H1 (cell line): Measurements from ENCODE around the gene PGBD5. TPM values are rescaled to one million over a fixed set of nuclear protein-coding genes. Genes with fewer than 3 reads are reported as not detected.

ENCODE experiments used
- CTCF ChIA-PET: fragments of 300-600 bp; sonication (Branson Sonifier 250); formaldehyde crosslinking; loops from one replicate; lab custom pipeline; 2021; ENCODE audit not compliant: partially characterized antibody; lab: Charles Lee
- POLR2A ChIA-PET: fragments of 300-600 bp; sonication (Branson Sonifier 250); formaldehyde crosslinking; loops from one replicate; lab custom pipeline; 2021; ENCODE audit warnings: inconsistent platforms; ENCODE audit not compliant: partially characterized antibody; lab: Charles Lee
- DNase-seq, 2 experiments: peaks; one replicate each; pipeline versions ENCODE4 v3.0.0 to v3.0.0-alpha.2; 2010 to 2022; ENCODE audit warnings: low spot score in 2 of 2, low read depth in 1 of 2, mixed read lengths in 1 of 2
- FAIRE-seq: peaks from 2 replicates; lab custom pipeline; 2011; peaks lifted over from hg19 to GRCh38; lab: Jason Lieb, UNC
- H2AFZ ChIP-seq: 2 replicates; pipeline ENCODE4 v1.8.1; 2012; ENCODE audit warnings: low read length, inconsistent platforms
- H2AK5ac ChIP-seq: 2 replicates; pipeline ENCODE4 v1.6.1; 2013; ENCODE audit warnings: low read depth, low read length
- H2BK120ac ChIP-seq: replicated peaks from 2 replicates; pipeline ENCODE3; 2013; ENCODE audit warnings: low read depth, low read length, inconsistent platforms
- H2BK12ac ChIP-seq: 2 replicates; pipeline ENCODE4 v1.6.1; 2013; ENCODE audit warnings: low read depth, low read length
- H2BK15ac ChIP-seq: 2 replicates; pipeline ENCODE4 v1.6.1; 2013; ENCODE audit warnings: low read length
- H2BK20ac ChIP-seq: 2 replicates; pipeline ENCODE4 v1.6.1; 2013; ENCODE audit warnings: low read length
- H2BK5ac ChIP-seq: 2 replicates; pipeline ENCODE4 v1.6.1; 2013; ENCODE audit warnings: low read depth, low read length
- H3K14ac ChIP-seq: 2 replicates; pipeline ENCODE4 v1.6.1; 2013; ENCODE audit warnings: inconsistent platforms; ENCODE audit not compliant: insufficient read length
- H3K18ac ChIP-seq: 2 replicates; pipeline ENCODE4 v1.6.1; 2013; ENCODE audit warnings: low read length; ENCODE audit errors: extremely low read depth
- H3K23ac ChIP-seq: 2 replicates; pipeline ENCODE4 v1.6.1; 2013; ENCODE audit warnings: inconsistent platforms; ENCODE audit not compliant: insufficient read length
- H3K23me2 ChIP-seq: 2 replicates; pipeline ENCODE4 v1.6.1; 2013; ENCODE audit warnings: low read depth, low read length
- H3K27ac ChIP-seq: 2 replicates; pipeline ENCODE4 v1.6.1; 2011; ENCODE audit warnings: low read depth, low read length, inconsistent platforms
- H3K27me3 ChIP-seq, 4 experiments: replicated peaks in 1 of 4; 1 replicate in 1 of 4; 2 replicates in 3 of 4; pipeline versions ENCODE4 v1.6.1 to v1.8.1; 2011 to 2013; ENCODE audit warnings: low read length in 3 of 4, mild to moderate bottlenecking in 3 of 4, inconsistent platforms in 2 of 4, mixed read lengths in 2 of 4, moderate library complexity in 1 of 4; ENCODE audit not compliant: control insufficient read depth in 3 of 4, insufficient read depth in 3 of 4; ENCODE audit errors: extremely low read depth in 1 of 4
- H3K36me3 ChIP-seq, 4 experiments: 2 replicates each; pipeline versions ENCODE4 v1.6.1 to v1.8.1; 2011 to 2013; ENCODE audit warnings: mild to moderate bottlenecking in 4 of 4, low read length in 3 of 4, moderate library complexity in 2 of 4, control low read depth in 1 of 4, inconsistent platforms in 1 of 4; ENCODE audit not compliant: insufficient read depth in 4 of 4, control insufficient read depth in 2 of 4
- H3K4ac ChIP-seq: replicated peaks from 2 replicates; pipeline ENCODE3; 2013; ENCODE audit warnings: low read length, low read depth, mixed read lengths, inconsistent platforms; ENCODE audit not compliant: insufficient read length
- H3K4me1 ChIP-seq, 4 experiments: replicated peaks in 1 of 4; 1 replicate in 1 of 4; 2 replicates in 3 of 4; pipeline versions ENCODE4 v1.6.1 to v1.8.1; 2011 to 2013; ENCODE audit warnings: low read length in 3 of 4, inconsistent platforms in 2 of 4, mixed read lengths in 1 of 4; ENCODE audit not compliant: insufficient read depth in 4 of 4, control insufficient read depth in 3 of 4
- H3K4me2 ChIP-seq, 2 experiments: 2 replicates each; pipeline versions ENCODE4 v1.6.1 to v1.8.1; 2011 to 2013; ENCODE audit warnings: low read depth in 2 of 2, low read length in 2 of 2, control low read depth in 1 of 2, inconsistent platforms in 1 of 2, mild to moderate bottlenecking in 1 of 2; ENCODE audit not compliant: insufficient read depth in 1 of 2
- H3K4me3 ChIP-seq, 4 experiments: fragments of 200-600, 300-600 bp in 1 of 4; sonication (generic), shearing (Covaris generic), sonication (Bioruptor Twin) in 1 of 4; 2 replicates each; pipeline versions ENCODE4 v1.5.1 to v1.8.1; 2011 to 2016; ENCODE audit warnings: low read length in 4 of 4, low read depth in 3 of 4, control low read depth in 2 of 4, inconsistent platforms in 2 of 4, mild to moderate bottlenecking in 2 of 4, mixed read lengths in 1 of 4, moderate library complexity in 1 of 4; ENCODE audit not compliant: insufficient read depth in 2 of 4; ENCODE audit errors: extremely low read depth in 1 of 4
- H3K56ac ChIP-seq: replicated peaks from 2 replicates; pipeline ENCODE3; 2013; ENCODE audit warnings: low read depth, mild to moderate bottlenecking, mixed read lengths, low read length, inconsistent platforms; ENCODE audit not compliant: insufficient read length
- H3K79me1 ChIP-seq: 2 replicates; pipeline ENCODE4 v1.6.1; 2013; ENCODE audit warnings: low read depth, low read length, control low read depth
- H3K79me2 ChIP-seq, 2 experiments: 2 replicates each; pipeline versions ENCODE4 v1.6.1 to v1.8.1; 2012 to 2013; ENCODE audit warnings: low read length in 2 of 2, mild to moderate bottlenecking in 2 of 2, inconsistent platforms in 1 of 2; ENCODE audit not compliant: insufficient read depth in 2 of 2, control insufficient read depth in 1 of 2
- H3K9ac ChIP-seq, 4 experiments: replicated peaks in 1 of 4; 1 replicate in 1 of 4; 2 replicates in 3 of 4; pipeline versions ENCODE4 v1.6.1 to v1.8.1; 2011 to 2013; ENCODE audit warnings: low read depth in 3 of 4, low read length in 3 of 4, control low read depth in 2 of 4, mild to moderate bottlenecking in 2 of 4, moderate library complexity in 2 of 4, inconsistent platforms in 1 of 4; ENCODE audit errors: extremely low read depth in 1 of 4
- H3K9me3 ChIP-seq, 2 experiments: 2 replicates each; pipeline versions ENCODE4 v1.6.1 to v1.8.1; 2012 to 2013; ENCODE audit warnings: mild to moderate bottlenecking in 2 of 2, moderate library complexity in 2 of 2, control low read depth in 1 of 2, inconsistent platforms in 1 of 2, low read depth in 1 of 2, low read length in 1 of 2, mixed read lengths in 1 of 2; ENCODE audit not compliant: insufficient read depth in 2 of 2
- H4K20me1 ChIP-seq, 2 experiments: replicated peaks in 1 of 2; 2 replicates each; pipeline versions ENCODE3 to v1.8.1; 2011 to 2013; ENCODE audit warnings: inconsistent platforms in 2 of 2, low read length in 2 of 2, mild to moderate bottlenecking in 1 of 2; ENCODE audit not compliant: insufficient read depth in 2 of 2, control insufficient read depth in 1 of 2
- H4K5ac ChIP-seq: 2 replicates; pipeline ENCODE4 v1.6.1; 2013; ENCODE audit warnings: low read length, low read depth, mixed read lengths, inconsistent platforms; ENCODE audit not compliant: insufficient read length
- H4K8ac ChIP-seq: 2 replicates; pipeline ENCODE4 v1.8.0; 2013; ENCODE audit warnings: mild to moderate bottlenecking, moderate library complexity, low read length, inconsistent platforms; ENCODE audit not compliant: insufficient read depth; ENCODE audit errors: extremely low read depth
- H4K91ac ChIP-seq: replicated peaks from 2 replicates; pipeline ENCODE3; 2013; ENCODE audit warnings: low read length, mixed read lengths, inconsistent platforms; ENCODE audit not compliant: insufficient read length
- WGBS, 2 experiments: shearing (Covaris generic) in 1 of 2; methylation state at CpG; one replicate each; pipeline versions ENCODE4 v1.1.6 to v1.1.7; 2013 to 2015; ENCODE audit warnings: low lambda C conversion rate in 2 of 2, mixed read lengths in 2 of 2, inconsistent platforms in 1 of 2, low coverage in 1 of 2, missing lambda C conversion rate in 1 of 2; ENCODE audit not compliant: insufficient replicate concordance in 2 of 2, insufficient coverage in 1 of 2, insufficient read length in 1 of 2; ENCODE audit errors: extremely low coverage in 1 of 2, missing lambda C conversion rate in 1 of 2; 5-methylcytosine and 5-hydroxymethylcytosine counted together
- polyA plus RNA-seq, 7 experiments: library from polyadenylated mRNA; depleted of rRNA in 3 of 7; stranded (reverse) in 5 of 7; unstranded in 2 of 7; fragments of >200 nt in 5 of 7; fragments of 200-250 nt in 2 of 7; gene quantifications; 1 replicate in 5 of 7; 2 replicates in 1 of 7; 4 replicates in 1 of 7; pipeline versions ENCODE4 v1.2.1 to v1.2.3, GENCODE V29; 2011 to 2013; ENCODE audit warnings: missing spikeins in 2 of 7, mixed read lengths in 2 of 7
- total RNA-seq: library from RNA; stranded (reverse); fragmentation: NEBNext Ultra II Directional; extraction: Animal tissue kit (Norgen Biotek cat#: 25700); gene quantifications from 2 replicates; pipeline ENCODE4 v1.2.1, GENCODE V29; 2021

The PGBD5 gene
- total and polyA plus RNA-seq, 2 of the 8 experiments (the other 6 are each of a cell fraction or from before 2014, with no cell fraction given): 16.3 to 18.4 TPM

- H2AK5ac ChIP-seq: no peak overlapping the region
- no peak overlapping the region for H3K4ac ChIP-seq
- no peaks in the 10 kb centered on the region for H3K23me2 ChIP-seq
- H3K27me3 ChIP-seq: no peaks in the 10 kb centered on the region
- H3K23ac ChIP-seq: no peak overlapping the region
- H4K91ac ChIP-seq: no peak overlapping the region
- WGBS, 2 experiments: 88% methylated on average over 1 of the region's 1 CpG; no CpG with 5 or more reads in 1 of the 2 experiments
- FAIRE-seq (no peak), DNase-seq (no peak)
- H2AFZ ChIP-seq: no peak overlapping the region
- no peaks in the 10 kb centered on the region; the same call in 1 of the 2 replicates for H3K79me1 ChIP-seq
- H4K8ac ChIP-seq: no peak overlapping the region
- H2BK5ac ChIP-seq: no peak overlapping the region
- H3K4me3 ChIP-seq: no peak overlapping the region
- H3K9ac ChIP-seq: no peak overlapping the region
- H3K4me1 ChIP-seq: no peaks in the 10 kb centered on the region
- no peaks in the 10 kb centered on the region for H4K20me1 ChIP-seq
- no peak overlapping the region for H3K27ac ChIP-seq
- no peak overlapping the region for H2BK120ac ChIP-seq
- H3K79me2 ChIP-seq: no peaks in the 10 kb centered on the region
- no peak overlapping the region for H2BK15ac ChIP-seq
- peaks cover 0 to 7% of the 10 kb centered on the region in 2 experiments; a peak in 1 of 4 replicates for H3K9me3 ChIP-seq
- H3K4me2 ChIP-seq: no peak overlapping the region
- ChIA-PET POLR2A (interaction anchor here (1.0 kb wide), 1 partner anchor 71 kb away, joined by 4 read pairs; no protein-coding TSS in a partner anchor), CTCF (interaction anchor here (1.0 to 1.6 kb wide), 2 partner anchors 9 to 40 kb away, joined by 3 to 8 read pairs; no protein-coding TSS in a partner anchor)
- H2BK12ac ChIP-seq: no peak overlapping the region
- no peak overlapping the region for H3K18ac ChIP-seq
- H3K36me3 ChIP-seq: no peaks in the 10 kb centered on the region
- H3K56ac ChIP-seq: no peak overlapping the region
- no peak overlapping the region for H3K14ac ChIP-seq
- no peak overlapping the region for H4K5ac ChIP-seq
- H2BK20ac ChIP-seq: no peak overlapping the region
Observed at GRCh38 chr1:230465691-230466090, 39.6 kb upstream of the PGBD5 start.
